Pons (tissue), 1 donor: ENCODE measurements around the gene NFIA.

Experiments used
- DNase-seq: peaks from one replicate; pipeline ENCODE4 v3.0.0-alpha.2; 2016; ENCODE audit warnings: low spot score

The NFIA gene

DNA sequence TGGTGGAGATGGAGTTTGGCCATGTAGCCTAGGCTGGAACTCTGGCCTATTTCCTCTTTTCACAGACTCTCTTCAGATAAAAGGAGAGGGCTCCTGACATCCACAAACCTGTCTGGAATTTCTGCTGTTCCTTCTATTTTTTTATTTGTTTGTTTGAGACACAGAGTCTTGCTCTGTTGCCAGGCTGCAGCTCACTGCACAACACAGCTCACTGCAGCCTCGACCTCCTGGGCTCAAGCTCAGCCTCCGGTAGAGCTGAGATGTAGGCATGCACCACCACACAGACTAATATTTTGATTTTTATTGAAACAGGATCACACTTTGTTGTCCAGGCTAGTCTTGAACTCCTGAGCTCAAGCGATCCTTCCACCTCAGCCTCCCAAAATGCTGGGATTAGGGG, 411.6 kb downstream of the NFIA start:
- DNase-seq: no peak

GRCh38 chr1:61496501-61496900, 414.1 kb downstream of the NFIA start:
- DNase-seq: no peak

- DNase-seq: no peak
These were observed 414.7 kb downstream of the NFIA start for GRCh38 chr1:61497013-61497412.

DNA sequence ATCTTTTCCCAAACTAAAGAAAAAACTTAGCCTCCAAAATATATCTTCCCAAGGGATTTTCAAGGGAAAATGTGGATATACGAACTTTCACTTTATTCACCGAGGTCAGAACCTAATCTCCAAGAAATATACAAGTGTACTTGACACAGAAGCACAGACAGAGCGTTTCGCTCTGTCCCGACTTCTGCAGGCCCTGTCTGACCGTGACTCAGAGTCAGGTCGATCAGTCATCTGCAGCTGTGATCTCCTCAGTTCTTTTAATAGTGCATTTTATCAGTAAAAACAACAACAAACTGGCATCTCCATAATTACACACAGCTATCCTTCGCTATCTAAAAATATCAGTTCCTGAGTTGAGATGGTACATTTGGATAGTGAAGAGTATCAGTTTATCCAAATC, 416.0 kb downstream of the NFIA start:
- no peak for DNase-seq

- DNase-seq: no peak
These were observed 419.9 kb downstream of the NFIA start for GRCh38 chr1:61501971-61502916.

- no peak for DNase-seq
These were observed 421.9 kb downstream of the NFIA start for GRCh38 chr1:61504305-61504704.

- no peak for DNase-seq
These were observed 422.6 kb downstream of the NFIA start for GRCh38 chr1:61504852-61505390.

GRCh38 chr1:61506236-61506635, 423.9 kb downstream of the NFIA start:
- no peak for DNase-seq

GRCh38 chr1:61506944-61507500, 424.7 kb downstream of the NFIA start:
- DNase-seq: no peak
